Measurements from ENCODE around the gene ARID5B.

- TF ChIP-seq POLR2A (IDR thresholded peaks at IDR 0.05; ENCODE audit: low read depth, low read length), result no peak
- no peak for TF ChIP-seq TAF1 (IDR thresholded peaks at IDR 0.05; ENCODE audit: low read depth, low read length)
- no peak for TF ChIP-seq POLR2AphosphoS5 (IDR thresholded peaks at IDR 0.05; ENCODE audit: low read depth, low read length)
- TF ChIP-seq PAX5 (IDR thresholded peaks at IDR 0.05; ENCODE audit: insufficient read depth, low read length, severe bottlenecking), result no peak
- no peak for TF ChIP-seq SPI1 (IDR thresholded peaks at IDR 0.05; ENCODE audit: low read depth, low read length)
- no peak for TF ChIP-seq POU2F2 (IDR thresholded peaks at IDR 0.05; ENCODE audit: low read depth, low read length)
Observed at GRCh38 chr10:62082271-62082656, 180.8 kb downstream of the ARID5B start.

Data from GM12891 (cell line).